Measurements from ENCODE around the gene PPP1R27. TPM values are rescaled to one million over a fixed set of nuclear protein-coding genes. Genes with fewer than 3 reads are reported as not detected.

PPP1R27 gene
- total and polyA plus RNA-seq, 7 donors: 296 to 2,217 (median 976) TPM

GRCh38 chr17:81817758-81818147 is 17.1 kb downstream of the PPP1R27 start:
- H3K27ac ChIP-seq: no peak overlapping the region
- H3K4me1 ChIP-seq: peaks cover 19% of the 10 kb centered on the region
- intact Hi-C loops (cut with DNase I): no loop called here
- no peak for DNase-seq
- H3K4me3 ChIP-seq: no peak overlapping the region
- TF ChIP-seq, protein P1, sequence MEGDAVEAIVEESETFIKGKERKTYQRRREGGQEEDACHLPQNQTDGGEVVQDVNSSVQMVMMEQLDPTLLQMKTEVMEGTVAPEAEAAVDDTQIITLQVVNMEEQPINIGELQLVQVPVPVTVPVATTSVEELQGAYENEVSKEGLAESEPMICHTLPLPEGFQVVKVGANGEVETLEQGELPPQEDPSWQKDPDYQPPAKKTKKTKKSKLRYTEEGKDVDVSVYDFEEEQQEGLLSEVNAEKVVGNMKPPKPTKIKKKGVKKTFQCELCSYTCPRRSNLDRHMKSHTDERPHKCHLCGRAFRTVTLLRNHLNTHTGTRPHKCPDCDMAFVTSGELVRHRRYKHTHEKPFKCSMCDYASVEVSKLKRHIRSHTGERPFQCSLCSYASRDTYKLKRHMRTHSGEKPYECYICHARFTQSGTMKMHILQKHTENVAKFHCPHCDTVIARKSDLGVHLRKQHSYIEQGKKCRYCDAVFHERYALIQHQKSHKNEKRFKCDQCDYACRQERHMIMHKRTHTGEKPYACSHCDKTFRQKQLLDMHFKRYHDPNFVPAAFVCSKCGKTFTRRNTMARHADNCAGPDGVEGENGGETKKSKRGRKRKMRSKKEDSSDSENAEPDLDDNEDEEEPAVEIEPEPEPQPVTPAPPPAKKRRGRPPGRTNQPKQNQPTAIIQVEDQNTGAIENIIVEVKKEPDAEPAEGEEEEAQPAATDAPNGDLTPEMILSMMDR (IDR thresholded peaks at IDR 0.05): no peak
- H3K9me3 ChIP-seq: no peaks in the 10 kb centered on the region
- ATAC-seq: no peak
- H3K27me3 ChIP-seq (ENCODE audit: insufficient read depth in 3 of 3, low read length in 2 of 3): peaks cover 0 to 1% (median 0%) of the 10 kb centered on the region in 3 donors
- 44 to 53% (median 47%) methylated on average over 7 of the region's 7 CpGs for WGBS, 3 donors
- no peaks in the 10 kb centered on the region for H3K36me3 ChIP-seq (ENCODE audit: insufficient read depth in 1 of 2, low read depth in 1 of 2)

DNA sequence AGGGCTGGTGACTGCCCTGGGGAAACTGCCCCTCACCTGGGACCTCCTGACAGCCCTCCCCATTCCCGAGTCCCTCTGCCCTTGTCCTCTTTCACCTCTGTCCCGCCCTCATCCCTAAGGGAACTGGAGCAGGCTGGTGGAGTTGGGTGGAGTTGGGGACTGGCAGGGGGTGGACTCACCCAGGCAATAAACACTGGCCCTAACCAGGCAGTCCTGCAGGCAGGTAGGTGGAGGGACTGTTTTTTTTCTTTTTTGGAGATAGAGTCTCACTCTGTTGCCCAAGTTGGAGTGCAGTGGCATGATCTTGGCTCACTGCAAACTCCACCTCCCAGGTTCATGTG is 19.2 kb downstream of the PPP1R27 start:
- Histone ChIP-seq H3K27me3 (ENCODE audit: insufficient read depth in 3 of 3, low read length in 2 of 3) (peaks cover 0 to 12% (median 1%) of the 10 kb centered on the region in 3 donors), H3K36me3 (ENCODE audit: insufficient read depth in 1 of 2, low read depth in 1 of 2) (no peaks in the 10 kb centered on the region), H3K4me1 (no peaks in the 10 kb centered on the region), H3K4me3 (no peak overlapping the region), H3K9me3 (no peaks in the 10 kb centered on the region), H3K27ac (no peak overlapping the region)
- no peak for ATAC-seq
- DNase-seq: no peak
- TF ChIP-seq, protein P1 (IDR thresholded peaks at IDR 0.05): no peak
- WGBS, 3 donors: 51 to 65% (median 64%) methylated on average over 2 of the region's 2 CpGs
- intact Hi-C loops (cut with DNase I): no loop called here

GRCh38 chr17:81814748-81815645 is 19.9 kb downstream of the PPP1R27 start:
- ATAC-seq (no peak), DNase-seq (no peak)
- intact Hi-C loops (cut with DNase I): no loop called here
- WGBS, 3 donors: 69 to 76% (median 75%) methylated on average over 20 to 23 of the region's 24 CpGs
- Histone ChIP-seq H3K4me3 (no peak overlapping the region), H3K9me3 (no peaks in the 10 kb centered on the region), H3K36me3 (ENCODE audit: insufficient read depth in 1 of 2, low read depth in 1 of 2) (no peaks in the 10 kb centered on the region), H3K27ac (no peak overlapping the region), H3K4me1 (no peaks in the 10 kb centered on the region), H3K27me3 (ENCODE audit: insufficient read depth in 3 of 3, low read length in 2 of 3) (peaks cover 0 to 16% (median 5%) of the 10 kb centered on the region in 3 donors)
- TF ChIP-seq, protein P1 (IDR thresholded peaks at IDR 0.05): no peak

- intact Hi-C loops (cut with DNase I): no loop called here
- WGBS, 3 donors: 85 to 88% (median 87%) methylated on average over 39 to 40 of the region's 41 CpGs
- ATAC-seq: no peak
- Histone ChIP-seq H3K9me3 (no peaks in the 10 kb centered on the region), H3K27ac (no peak overlapping the region), H3K27me3 (ENCODE audit: insufficient read depth in 3 of 3, low read length in 2 of 3) (peaks cover 0 to 20% (median 5%) of the 10 kb centered on the region in 3 donors), H3K36me3 (ENCODE audit: insufficient read depth in 1 of 2, low read depth in 1 of 2) (no peaks in the 10 kb centered on the region), H3K4me1 (no peaks in the 10 kb centered on the region), H3K4me3 (no peak overlapping the region)
- TF ChIP-seq, protein P1 (IDR thresholded peaks at IDR 0.05): no peak
- no peak for DNase-seq
Measured at GRCh38 chr17:81813861-81814683, 20.8 kb downstream of the PPP1R27 start.
